DOHH2 (cell line): ENCODE measurements around the gene TPRA1.

Experiments
- H3F3A ChIP-seq: fragments of 200-600 bp; sonication (generic), shearing (Covaris generic); 2 replicates; pipeline ENCODE4 v1.6.0; 2016; ENCODE audit warnings: antibody characterized with exemption, mild to moderate bottlenecking; ENCODE audit not compliant: control insufficient read depth, insufficient read depth
- H3K27ac ChIP-seq: fragments of 200-600 bp; sonication (generic); 2 replicates; pipeline ENCODE4 v1.5.1; 2014; ENCODE audit warnings: low read depth, mild to moderate bottlenecking, low read length, moderate library complexity
- H3K27me3 ChIP-seq: fragments of 200-600 bp; sonication (generic); 2 replicates; pipeline ENCODE4 v1.6.1; 2014; ENCODE audit warnings: mild to moderate bottlenecking, low read length, mixed read lengths; ENCODE audit not compliant: control insufficient read depth
- H3K36me3 ChIP-seq: fragments of 200-600 bp; sonication (generic); 2 replicates; pipeline ENCODE4 v1.6.1; 2014; ENCODE audit warnings: mild to moderate bottlenecking, low read length, moderate library complexity, mixed read lengths; ENCODE audit not compliant: control insufficient read depth
- H3K4me1 ChIP-seq: fragments of 200-600 bp; sonication (generic); 2 replicates; pipeline ENCODE4 v1.6.1; 2014; ENCODE audit warnings: mild to moderate bottlenecking, low read length, mixed read lengths; ENCODE audit not compliant: control insufficient read depth
- H3K4me2 ChIP-seq: fragments of 200-600 bp; sonication (generic); 2 replicates; pipeline ENCODE4 v1.6.0; 2014; ENCODE audit warnings: mild to moderate bottlenecking, low read length, moderate library complexity
- H3K4me3 ChIP-seq: fragments of 200-600 bp; sonication (generic); 2 replicates; pipeline ENCODE4 v1.5.1; 2014; ENCODE audit warnings: mild to moderate bottlenecking, low read length, mixed read lengths
- H3K79me2 ChIP-seq: fragments of 200-600 bp; sonication (generic); 2 replicates; pipeline ENCODE4 v1.6.1; 2014; ENCODE audit warnings: mild to moderate bottlenecking, low read length, mixed read lengths; ENCODE audit not compliant: control insufficient read depth
- H3K9me2 ChIP-seq: fragments of 200-600 bp; sonication (generic); replicated peaks from 2 replicates; pipeline ENCODE4 v1.6.1; 2014; ENCODE audit warnings: mild to moderate bottlenecking, low read length, mixed read lengths; ENCODE audit not compliant: control insufficient read depth
- H3K9me3 ChIP-seq: fragments of 200-600 bp; sonication (generic); 2 replicates; pipeline ENCODE4 v1.6.1; 2014; ENCODE audit warnings: antibody characterized with exemption, low read length, mixed read lengths; ENCODE audit not compliant: control insufficient read depth, insufficient read depth
- H4K20me1 ChIP-seq: fragments of 200-600 bp; sonication (generic); 2 replicates; pipeline ENCODE4 v1.6.0; 2014; ENCODE audit warnings: low read depth, mild to moderate bottlenecking, antibody characterized with exemption, low read length, moderate library complexity; ENCODE audit not compliant: control insufficient read depth, insufficient read depth
- EZH2phosphoT487 ChIP-seq: fragments of 200-600 bp; sonication (generic); IDR thresholded peaks from 2 replicates; pipeline ENCODE4 v1.6.1; 2017; ENCODE audit warnings: borderline replicate concordance, mild to moderate bottlenecking, antibody characterized with exemption, low read length, moderate library complexity, mixed read lengths
- TF ChIP-seq, protein P1 (sequence below): fragments of 200-600 bp; sonication (generic); IDR thresholded peaks from one replicate; pipeline ENCODE4 v1.5.1; 2014; ENCODE audit warnings: antibody characterized with exemption, mild to moderate bottlenecking, low read depth, low read length; ENCODE audit not compliant: poor library complexity, severe bottlenecking

TPRA1 gene

GRCh38 chr3:127565711-127566110, 24.8 kb downstream of the TPRA1 start:
- H4K20me1 ChIP-seq = no peaks in the 10 kb centered on the region
- H3F3A ChIP-seq = peaks cover 2% of the 10 kb centered on the region; the same call in 1 of the 2 replicates

GRCh38 chr3:127560051-127560787, 30.3 kb downstream of the TPRA1 start:
- no peaks in the 10 kb centered on the region; the same call in 1 of the 2 replicates for H3K9me2 ChIP-seq
- TF ChIP-seq, protein P1, sequence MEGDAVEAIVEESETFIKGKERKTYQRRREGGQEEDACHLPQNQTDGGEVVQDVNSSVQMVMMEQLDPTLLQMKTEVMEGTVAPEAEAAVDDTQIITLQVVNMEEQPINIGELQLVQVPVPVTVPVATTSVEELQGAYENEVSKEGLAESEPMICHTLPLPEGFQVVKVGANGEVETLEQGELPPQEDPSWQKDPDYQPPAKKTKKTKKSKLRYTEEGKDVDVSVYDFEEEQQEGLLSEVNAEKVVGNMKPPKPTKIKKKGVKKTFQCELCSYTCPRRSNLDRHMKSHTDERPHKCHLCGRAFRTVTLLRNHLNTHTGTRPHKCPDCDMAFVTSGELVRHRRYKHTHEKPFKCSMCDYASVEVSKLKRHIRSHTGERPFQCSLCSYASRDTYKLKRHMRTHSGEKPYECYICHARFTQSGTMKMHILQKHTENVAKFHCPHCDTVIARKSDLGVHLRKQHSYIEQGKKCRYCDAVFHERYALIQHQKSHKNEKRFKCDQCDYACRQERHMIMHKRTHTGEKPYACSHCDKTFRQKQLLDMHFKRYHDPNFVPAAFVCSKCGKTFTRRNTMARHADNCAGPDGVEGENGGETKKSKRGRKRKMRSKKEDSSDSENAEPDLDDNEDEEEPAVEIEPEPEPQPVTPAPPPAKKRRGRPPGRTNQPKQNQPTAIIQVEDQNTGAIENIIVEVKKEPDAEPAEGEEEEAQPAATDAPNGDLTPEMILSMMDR = no peak
- TF ChIP-seq EZH2phosphoT487 = no peak

More at GRCh38 chr3:127565711-127566110, 24.8 kb downstream of the TPRA1 start:
- Histone ChIP-seq H3K9me3 (peaks cover 3% of the 10 kb centered on the region; the same call in 1 of the 2 replicates), H3K36me3 (no peaks in the 10 kb centered on the region; the same call in 1 of the 2 replicates), H3K4me1 (peaks cover under 1% of the 10 kb centered on the region; the same call in 1 of the 2 replicates), H3K79me2 (no peaks in the 10 kb centered on the region), H3K4me3 (no peak overlapping the region), H3K27me3 (peaks cover 15% of the 10 kb centered on the region; the same call in 1 of the 2 replicates), H3K9me2 (no peaks in the 10 kb centered on the region; the same call in 1 of the 2 replicates), H3K27ac (no peak overlapping the region), H3K4me2 (no peak overlapping the region)
- no peak for TF ChIP-seq EZH2phosphoT487
- TF ChIP-seq, protein P1 = no peak

GRCh38 chr3:127556565-127556964, 34.0 kb downstream of the TPRA1 start:
- Histone ChIP-seq H3K27ac (no peak overlapping the region), H4K20me1 (no peaks in the 10 kb centered on the region), H3K9me2 (no peaks in the 10 kb centered on the region), H3K9me3 (peaks cover 33% of the 10 kb centered on the region), H3K36me3 (peaks cover 7% of the 10 kb centered on the region), H3K4me2 (no peak overlapping the region), H3K4me1 (peaks cover 8% of the 10 kb centered on the region), H3F3A (peaks cover 4% of the 10 kb centered on the region; the same call in 1 of the 2 replicates), H3K4me3 (no peak overlapping the region), H3K27me3 (peaks cover under 1% of the 10 kb centered on the region; the same call in 1 of the 2 replicates), H3K79me2 (no peaks in the 10 kb centered on the region)
- TF ChIP-seq, protein P1 = peak; percentile 47
- no peak for TF ChIP-seq EZH2phosphoT487

More at GRCh38 chr3:127560051-127560787, 30.3 kb downstream of the TPRA1 start:
- Histone ChIP-seq H3K4me2 (peak overlapping the region; percentile 22), H3K27ac (peak overlapping the region; percentile 22), H4K20me1 (no peaks in the 10 kb centered on the region), H3K4me1 (peaks cover 8% of the 10 kb centered on the region), H3K9me3 (peaks cover 33% of the 10 kb centered on the region), H3K27me3 (peaks cover 15% of the 10 kb centered on the region; the same call in 1 of the 2 replicates), H3K36me3 (peaks cover 7% of the 10 kb centered on the region), H3K4me3 (peak overlapping the region; percentile 49), H3K79me2 (no peaks in the 10 kb centered on the region), H3F3A (peaks cover 4% of the 10 kb centered on the region; the same call in 1 of the 2 replicates)
